ENCODE data around the gene EFNA5.
"Not testable (repeated sequence)": the region's sequence is repeated elsewhere in the genome, so short reads cannot be mapped to it uniquely, and the experiment has no call there.

The EFNA5 gene

DNA sequence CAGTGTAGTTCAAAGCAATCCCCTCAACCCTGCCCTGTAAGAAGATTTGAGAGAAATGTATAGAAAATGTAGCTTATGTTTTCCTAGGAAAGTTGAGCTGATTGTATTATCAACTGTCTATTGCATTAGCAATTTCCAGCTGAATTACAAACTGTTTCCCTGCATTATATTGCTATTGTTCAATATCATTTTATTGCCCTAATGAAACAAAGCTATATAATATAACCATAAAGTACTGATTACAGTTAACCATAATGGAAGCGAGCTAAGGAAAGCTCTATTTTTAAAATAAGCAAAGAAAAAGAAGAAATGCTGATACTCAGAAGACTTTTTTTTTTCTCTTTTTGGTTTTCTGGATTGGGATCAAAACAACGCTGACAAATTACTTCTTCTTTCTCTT is 228.3 kb downstream of the EFNA5 start:
- Histone ChIP-seq H3K9me3 (ENCODE audit: control insufficient read depth in 2 of 2, low read length in 2 of 2) (no peaks in the 10 kb centered on the region), H3K27me3 (ENCODE audit: control insufficient read depth in 1 of 2, insufficient read depth in 2 of 2, low read length in 2 of 2) (no peaks in the 10 kb centered on the region), H3K4me3 (ENCODE audit: low read length in 2 of 2) (no peak overlapping the region), H3K36me3 (ENCODE audit: control insufficient read depth in 2 of 2, insufficient read depth in 2 of 2, low read length in 2 of 2) (no peaks in the 10 kb centered on the region), H3K9ac (ENCODE audit: low read length in 2 of 2) (no peak overlapping the region), H3K4me1 (ENCODE audit: control insufficient read depth, insufficient read depth, low read length) (no peaks in the 10 kb centered on the region), H3K27ac (ENCODE audit: low read length) (no peak overlapping the region)

DNA sequence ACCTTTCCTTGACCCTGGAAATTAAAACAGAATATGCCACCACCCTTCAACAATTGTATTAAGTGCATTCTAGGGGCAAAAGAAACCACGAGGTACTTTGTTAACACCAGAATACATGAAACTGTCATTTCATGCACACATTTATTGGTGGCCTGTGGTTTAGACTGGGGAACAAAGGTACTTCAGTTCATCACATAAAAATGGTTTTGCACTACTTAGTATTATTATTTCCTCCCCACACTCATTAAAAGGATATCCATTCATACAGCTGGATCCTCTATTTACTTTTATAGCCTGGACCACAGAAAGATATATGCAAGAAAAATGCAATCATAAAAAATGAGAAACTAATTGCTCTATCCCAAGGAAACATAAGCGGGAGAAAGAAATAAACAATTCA is 230.9 kb downstream of the EFNA5 start:
- no peaks in the 10 kb centered on the region for H3K36me3 ChIP-seq (ENCODE audit: control insufficient read depth in 2 of 2, insufficient read depth in 2 of 2, low read length in 2 of 2)
- no peak overlapping the region for H3K9ac ChIP-seq (ENCODE audit: low read length in 2 of 2)
- no peaks in the 10 kb centered on the region for H3K27me3 ChIP-seq (ENCODE audit: control insufficient read depth in 1 of 2, insufficient read depth in 2 of 2, low read length in 2 of 2)
- H3K27ac ChIP-seq (ENCODE audit: low read length) = no peak overlapping the region
- H3K4me1 ChIP-seq (ENCODE audit: control insufficient read depth, insufficient read depth, low read length) = no peaks in the 10 kb centered on the region
- H3K4me3 ChIP-seq (ENCODE audit: low read length in 2 of 2) = no peak overlapping the region
- no peaks in the 10 kb centered on the region for H3K9me3 ChIP-seq (ENCODE audit: control insufficient read depth in 2 of 2, low read length in 2 of 2)

DNA sequence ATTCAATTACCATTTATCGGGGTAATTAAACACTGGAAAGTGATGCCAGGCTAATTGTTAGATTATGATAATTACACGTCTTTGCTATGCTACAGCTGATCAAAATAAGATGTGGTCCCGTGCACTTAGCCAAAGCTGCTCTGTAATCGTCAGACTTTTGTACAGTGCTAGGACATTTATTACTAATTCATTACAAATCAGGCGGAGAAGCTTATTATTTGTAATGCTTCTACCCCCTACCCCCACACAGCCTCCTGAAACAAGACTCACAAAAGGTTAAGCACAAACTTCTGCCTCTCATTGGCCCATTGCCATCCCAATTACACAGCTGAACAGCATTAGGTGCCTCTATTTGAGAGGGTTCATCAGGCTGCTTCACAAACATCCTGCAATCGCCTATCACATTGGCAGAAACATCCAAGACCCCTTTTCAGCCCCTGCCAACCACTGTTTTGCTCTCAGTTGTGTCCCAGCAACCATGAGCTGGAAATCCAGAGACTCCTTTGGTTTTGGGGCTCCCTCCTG is 232.7 kb downstream of the EFNA5 start:
- no peaks in the 10 kb centered on the region for H3K9me3 ChIP-seq (ENCODE audit: control insufficient read depth in 2 of 2, low read length in 2 of 2)
- no peaks in the 10 kb centered on the region for H3K4me1 ChIP-seq (ENCODE audit: control insufficient read depth, insufficient read depth, low read length)
- no peaks in the 10 kb centered on the region for H3K27me3 ChIP-seq (ENCODE audit: control insufficient read depth in 1 of 2, insufficient read depth in 2 of 2, low read length in 2 of 2)
- no peak overlapping the region for H3K4me3 ChIP-seq (ENCODE audit: low read length in 2 of 2)
- H3K27ac ChIP-seq (ENCODE audit: low read length) = no peak overlapping the region
- H3K9ac ChIP-seq (ENCODE audit: low read length in 2 of 2) = no peak overlapping the region
- no peaks in the 10 kb centered on the region for H3K36me3 ChIP-seq (ENCODE audit: control insufficient read depth in 2 of 2, insufficient read depth in 2 of 2, low read length in 2 of 2)

DNA sequence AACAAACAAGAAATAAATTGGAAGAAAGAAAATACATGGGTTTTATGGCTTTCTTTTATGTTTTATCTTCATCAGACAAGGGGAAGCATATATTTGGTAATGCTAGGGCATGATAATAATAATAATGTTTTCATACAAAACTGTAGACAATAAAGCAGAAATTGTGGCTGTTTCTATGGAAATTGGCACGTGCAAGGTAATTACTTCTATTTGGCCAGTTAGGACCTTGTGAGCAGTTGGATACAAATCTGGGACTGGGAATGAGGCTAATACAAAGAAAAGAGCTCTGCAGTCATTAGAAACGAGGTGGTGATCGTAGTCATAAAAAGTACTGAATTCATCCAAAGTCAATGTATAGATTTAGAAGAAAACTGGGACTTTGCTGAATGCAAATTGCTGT is 233.6 kb downstream of the EFNA5 start:
- Histone ChIP-seq H3K4me1 (ENCODE audit: control insufficient read depth, insufficient read depth, low read length) (no peaks in the 10 kb centered on the region), H3K4me3 (ENCODE audit: low read length in 2 of 2) (no peak overlapping the region), H3K27me3 (ENCODE audit: control insufficient read depth in 1 of 2, insufficient read depth in 2 of 2, low read length in 2 of 2) (no peaks in the 10 kb centered on the region)

DNA sequence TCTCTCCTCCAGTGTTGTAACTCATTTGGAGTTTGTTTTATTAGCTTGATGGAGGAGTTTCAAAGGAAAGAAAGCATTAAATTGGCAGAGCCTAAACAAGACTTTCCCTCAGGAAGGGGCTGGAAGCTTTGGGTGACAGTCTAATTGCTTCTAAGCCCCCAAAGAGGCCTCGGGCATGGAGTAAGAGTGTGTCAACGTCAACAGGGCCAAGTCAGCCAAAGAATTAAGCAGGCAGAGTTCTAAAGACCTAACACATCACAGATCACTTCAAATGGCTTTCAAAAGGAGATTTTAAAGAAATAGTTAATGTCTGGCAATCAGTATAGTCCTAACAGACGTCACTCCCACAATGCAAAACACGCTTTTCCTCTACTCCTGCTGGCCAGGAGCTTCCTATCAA is 234.5 kb downstream of the EFNA5 start:
- H3K4me3 ChIP-seq (ENCODE audit: low read length in 2 of 2) = no peak overlapping the region
- H3K27ac ChIP-seq (ENCODE audit: low read length) = no peak overlapping the region
- no peaks in the 10 kb centered on the region for H3K9me3 ChIP-seq (ENCODE audit: control insufficient read depth in 2 of 2, low read length in 2 of 2)
- H3K27me3 ChIP-seq (ENCODE audit: control insufficient read depth in 1 of 2, insufficient read depth in 2 of 2, low read length in 2 of 2) = no peaks in the 10 kb centered on the region
- H3K36me3 ChIP-seq (ENCODE audit: control insufficient read depth in 2 of 2, insufficient read depth in 2 of 2, low read length in 2 of 2) = no peaks in the 10 kb centered on the region
- H3K4me1 ChIP-seq (ENCODE audit: control insufficient read depth, insufficient read depth, low read length) = no peaks in the 10 kb centered on the region
- H3K9ac ChIP-seq (ENCODE audit: low read length in 2 of 2) = no peak overlapping the region

More for the DNA sequence above, 233.6 kb downstream of the EFNA5 start:
- Histone ChIP-seq H3K27ac (ENCODE audit: low read length) (no peak overlapping the region), H3K9ac (ENCODE audit: low read length in 2 of 2) (no peak overlapping the region), H3K36me3 (ENCODE audit: control insufficient read depth in 2 of 2, insufficient read depth in 2 of 2, low read length in 2 of 2) (no peaks in the 10 kb centered on the region), H3K9me3 (ENCODE audit: control insufficient read depth in 2 of 2, low read length in 2 of 2) (no peaks in the 10 kb centered on the region)

DNA sequence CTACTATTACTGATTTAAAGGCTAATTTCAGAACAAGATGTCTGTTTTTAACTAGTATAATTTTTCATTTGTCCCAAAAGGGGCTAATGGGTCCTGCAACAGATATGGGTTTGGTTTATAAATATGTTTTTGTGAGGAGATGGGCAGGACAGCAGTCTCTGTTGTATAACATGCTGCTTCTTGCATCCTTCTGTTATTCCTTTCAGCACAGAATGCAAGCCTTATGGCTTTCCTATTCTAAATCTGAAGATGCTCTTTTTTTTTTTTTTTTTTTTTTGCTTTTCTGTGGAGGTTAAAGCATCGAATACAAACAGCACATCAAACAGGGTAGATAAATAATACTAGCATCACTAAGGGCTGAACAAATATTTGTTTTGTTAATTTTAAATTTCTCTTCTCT is 235.7 kb downstream of the EFNA5 start:
- H3K4me1 ChIP-seq (ENCODE audit: control insufficient read depth, insufficient read depth, low read length) = no peaks in the 10 kb centered on the region
- H3K27me3 ChIP-seq (ENCODE audit: control insufficient read depth in 1 of 2, insufficient read depth in 2 of 2, low read length in 2 of 2) = no peaks in the 10 kb centered on the region
- no peaks in the 10 kb centered on the region for H3K9me3 ChIP-seq (ENCODE audit: control insufficient read depth in 2 of 2, low read length in 2 of 2)
- no peaks in the 10 kb centered on the region for H3K36me3 ChIP-seq (ENCODE audit: control insufficient read depth in 2 of 2, insufficient read depth in 2 of 2, low read length in 2 of 2)
- no peak overlapping the region for H3K4me3 ChIP-seq (ENCODE audit: low read length in 2 of 2)
- H3K27ac ChIP-seq (ENCODE audit: low read length) = no peak overlapping the region
- no peak overlapping the region for H3K9ac ChIP-seq (ENCODE audit: low read length in 2 of 2)

DNA sequence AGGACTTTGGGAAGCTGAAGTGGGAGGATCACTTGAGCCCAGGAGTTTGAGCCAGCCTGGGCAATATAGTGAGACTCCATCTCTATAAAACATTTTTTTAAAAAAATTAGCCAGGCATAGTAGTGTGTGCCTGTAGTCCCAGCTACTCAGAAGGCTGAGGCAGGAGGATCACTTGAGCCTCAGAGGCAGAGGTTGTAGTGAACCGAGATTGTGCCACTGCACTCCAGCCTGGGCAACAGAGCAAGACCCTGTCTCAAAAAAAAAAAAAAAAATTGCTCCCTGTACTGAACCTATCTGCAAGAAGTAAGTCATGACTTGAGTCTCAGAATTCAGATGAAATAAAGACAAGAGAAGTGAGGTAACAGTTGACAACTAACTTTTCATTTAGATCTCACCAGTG is 237.1 kb downstream of the EFNA5 start:
- not testable (repeated sequence) for H3K4me3 ChIP-seq (ENCODE audit: low read length in 2 of 2); H3K4me1 ChIP-seq (ENCODE audit: control insufficient read depth, insufficient read depth, low read length); H3K9me3 ChIP-seq (ENCODE audit: control insufficient read depth in 2 of 2, low read length in 2 of 2); H3K9ac ChIP-seq (ENCODE audit: low read length in 2 of 2); H3K27me3 ChIP-seq (ENCODE audit: control insufficient read depth in 1 of 2, insufficient read depth in 2 of 2, low read length in 2 of 2); H3K27ac ChIP-seq (ENCODE audit: low read length); H3K36me3 ChIP-seq (ENCODE audit: control insufficient read depth in 2 of 2, insufficient read depth in 2 of 2, low read length in 2 of 2)

DNA sequence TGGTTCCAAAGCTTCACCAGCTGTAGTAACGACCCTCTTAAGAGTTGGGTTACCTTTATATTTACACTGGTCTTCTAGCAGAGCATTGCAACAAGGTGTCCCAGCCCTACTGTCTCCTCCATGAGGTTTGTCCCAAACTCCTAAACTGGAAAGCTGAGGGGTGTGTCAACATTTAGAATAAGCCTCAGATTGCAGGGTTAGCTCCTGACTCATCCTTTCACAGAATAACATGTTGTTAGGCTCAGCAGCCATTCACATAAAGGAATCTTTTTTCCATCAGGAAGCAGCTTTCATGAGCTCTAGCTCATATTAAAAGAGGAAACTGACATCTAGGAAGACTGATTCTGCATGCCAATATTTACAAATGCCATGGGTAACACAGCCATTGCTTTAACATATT is 238.7 kb downstream of the EFNA5 start:
- H3K9me3 ChIP-seq (ENCODE audit: control insufficient read depth in 2 of 2, low read length in 2 of 2) = no peaks in the 10 kb centered on the region
- no peak overlapping the region for H3K9ac ChIP-seq (ENCODE audit: low read length in 2 of 2)
- no peaks in the 10 kb centered on the region for H3K36me3 ChIP-seq (ENCODE audit: control insufficient read depth in 2 of 2, insufficient read depth in 2 of 2, low read length in 2 of 2)
- no peaks in the 10 kb centered on the region for H3K27me3 ChIP-seq (ENCODE audit: control insufficient read depth in 1 of 2, insufficient read depth in 2 of 2, low read length in 2 of 2)
- no peak overlapping the region for H3K4me3 ChIP-seq (ENCODE audit: low read length in 2 of 2)
- no peak overlapping the region for H3K27ac ChIP-seq (ENCODE audit: low read length)
- H3K4me1 ChIP-seq (ENCODE audit: control insufficient read depth, insufficient read depth, low read length) = no peaks in the 10 kb centered on the region

DNA sequence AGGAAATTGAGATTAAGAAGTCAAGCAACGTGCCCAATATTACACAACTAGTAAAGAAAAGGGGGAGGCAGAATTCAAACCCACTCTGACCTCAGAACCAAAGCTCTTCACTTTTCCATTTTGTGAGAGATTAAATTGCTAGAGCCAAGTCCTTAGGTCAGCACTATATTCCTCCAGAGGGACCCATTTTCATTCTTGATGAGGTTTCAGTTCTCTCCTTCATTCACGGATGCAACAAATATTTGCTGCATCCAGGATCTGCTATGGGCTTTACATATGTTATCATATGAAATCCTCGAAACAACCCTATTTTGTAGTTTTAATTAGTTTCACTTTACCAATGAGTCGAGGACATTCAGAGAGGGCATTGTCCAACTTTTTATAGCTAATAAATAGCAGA is 239.2 kb downstream of the EFNA5 start:
- H3K27ac ChIP-seq (ENCODE audit: low read length) = no peak overlapping the region
- H3K9me3 ChIP-seq (ENCODE audit: control insufficient read depth in 2 of 2, low read length in 2 of 2) = no peaks in the 10 kb centered on the region
- no peaks in the 10 kb centered on the region for H3K36me3 ChIP-seq (ENCODE audit: control insufficient read depth in 2 of 2, insufficient read depth in 2 of 2, low read length in 2 of 2)
- no peak overlapping the region for H3K9ac ChIP-seq (ENCODE audit: low read length in 2 of 2)
- no peak overlapping the region for H3K4me3 ChIP-seq (ENCODE audit: low read length in 2 of 2)
- no peaks in the 10 kb centered on the region for H3K27me3 ChIP-seq (ENCODE audit: control insufficient read depth in 1 of 2, insufficient read depth in 2 of 2, low read length in 2 of 2)
- H3K4me1 ChIP-seq (ENCODE audit: control insufficient read depth, insufficient read depth, low read length) = no peaks in the 10 kb centered on the region

DNA sequence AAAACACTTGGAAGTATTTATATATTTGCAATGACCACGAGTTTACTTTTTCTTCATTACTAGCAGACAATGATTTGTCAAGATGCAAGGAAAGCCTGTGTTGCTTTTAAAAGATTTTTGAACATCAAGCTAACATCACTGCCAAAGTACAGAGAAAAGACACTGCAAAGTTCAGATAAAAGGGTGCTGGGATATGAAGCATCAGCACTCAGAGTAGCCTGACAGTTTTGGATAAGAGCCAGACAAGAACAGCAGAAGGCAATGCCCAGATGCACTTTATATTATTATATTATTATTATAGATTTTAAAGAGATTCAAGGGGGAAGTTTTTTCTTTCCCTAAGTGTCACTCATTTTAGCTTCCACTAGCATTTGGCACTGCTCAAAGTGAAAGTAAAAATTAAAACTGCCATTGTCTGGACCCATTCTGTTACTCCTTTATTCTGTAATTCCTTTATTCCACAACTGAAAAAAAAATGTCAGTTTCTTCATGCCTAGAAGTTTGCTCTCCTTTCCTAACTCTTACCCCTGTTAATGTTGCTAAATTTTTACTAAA is 240.6 kb downstream of the EFNA5 start:
- Histone ChIP-seq H3K27me3 (ENCODE audit: control insufficient read depth in 1 of 2, insufficient read depth in 2 of 2, low read length in 2 of 2) (no peaks in the 10 kb centered on the region), H3K36me3 (ENCODE audit: control insufficient read depth in 2 of 2, insufficient read depth in 2 of 2, low read length in 2 of 2) (no peaks in the 10 kb centered on the region), H3K9ac (ENCODE audit: low read length in 2 of 2) (no peak overlapping the region), H3K4me1 (ENCODE audit: control insufficient read depth, insufficient read depth, low read length) (no peaks in the 10 kb centered on the region), H3K9me3 (ENCODE audit: control insufficient read depth in 2 of 2, low read length in 2 of 2) (no peaks in the 10 kb centered on the region), H3K27ac (ENCODE audit: low read length) (no peak overlapping the region), H3K4me3 (ENCODE audit: low read length in 2 of 2) (no peak overlapping the region)

DNA sequence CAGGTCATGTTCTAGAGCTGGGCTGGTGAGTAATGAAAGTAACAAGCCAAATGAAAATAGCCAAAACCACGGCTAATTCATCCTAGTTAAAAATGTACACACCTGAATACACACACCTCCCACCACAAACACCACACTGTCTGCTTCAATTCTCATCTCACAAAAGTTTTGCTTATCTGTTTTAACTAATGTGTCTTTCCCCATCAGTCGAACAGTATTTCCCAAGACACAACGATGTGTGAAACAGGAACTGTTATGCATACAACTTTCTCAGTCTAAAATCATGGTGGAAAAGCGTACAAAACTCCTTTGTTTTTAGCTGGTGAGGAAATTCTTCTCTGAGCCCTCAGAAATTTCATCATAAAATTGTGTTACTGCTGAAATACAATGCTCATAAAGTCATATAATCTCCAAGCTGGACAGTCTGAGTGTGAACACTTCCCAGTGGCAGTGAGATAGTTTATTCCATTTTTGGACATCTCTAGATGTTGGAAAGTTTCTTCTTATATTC is 242.4 kb downstream of the EFNA5 start:
- H3K27me3 ChIP-seq (ENCODE audit: control insufficient read depth in 1 of 2, insufficient read depth in 2 of 2, low read length in 2 of 2) = no peaks in the 10 kb centered on the region
- no peaks in the 10 kb centered on the region for H3K9me3 ChIP-seq (ENCODE audit: control insufficient read depth in 2 of 2, low read length in 2 of 2)
- H3K4me1 ChIP-seq (ENCODE audit: control insufficient read depth, insufficient read depth, low read length) = no peaks in the 10 kb centered on the region
- no peak overlapping the region for H3K9ac ChIP-seq (ENCODE audit: low read length in 2 of 2)
- H3K4me3 ChIP-seq (ENCODE audit: low read length in 2 of 2) = no peak overlapping the region
- H3K27ac ChIP-seq (ENCODE audit: low read length) = no peak overlapping the region
- H3K36me3 ChIP-seq (ENCODE audit: control insufficient read depth in 2 of 2, insufficient read depth in 2 of 2, low read length in 2 of 2) = no peaks in the 10 kb centered on the region
